GM19468 (cell line): ENCODE data around the gene TMEM9.

Source experiments
- ATAC-seq: cut with Tn5 transposase; IDR thresholded peaks from one replicate; pipeline ENCODE4 v1.9.1; 2021; ENCODE audit warnings: mild to moderate bottlenecking, moderate library complexity, moderate number of reproducible peaks; ENCODE audit not compliant: unreplicated experiment; ENCODE audit errors: extremely low read depth

The TMEM9 gene

GRCh38 chr1:201088901-201089525, 65.3 kb downstream of the TMEM9 start:
- no peak for ATAC-seq

- ATAC-seq = no peak
These were observed 65.9 kb downstream of the TMEM9 start for GRCh38 chr1:201088395-201088794.

- ATAC-seq = no peak
These were observed 68.2 kb downstream of the TMEM9 start for GRCh38 chr1:201085902-201086735.
